AG04449 (cell line): ENCODE data around the gene HMX3.

Experiments
- CTCF ChIA-PET: fragments of 350-600 bp; formaldehyde crosslinking; extraction: SDS; loops from one replicate; lab custom pipeline; 2021; ENCODE audit warnings: antibody characterized with exemption; lab: Yijun Ruan, JAX
- POLR2A ChIA-PET: fragments of 400-600, 350-600 bp; formaldehyde crosslinking; extraction: SDS; loops from one replicate; lab custom pipeline; 2020; ENCODE audit warnings: antibody characterized with exemption, inconsistent platforms; lab: Yijun Ruan, JAX
- DNase-seq: peaks from one replicate; pipeline ENCODE4 v3.0.0-alpha.2; 2010; ENCODE audit warnings: low read depth, low spot score
- H3K4me3 ChIP-seq: 2 replicates; pipeline ENCODE4 v1.5.1; 2011; ENCODE audit warnings: low read depth, mild to moderate bottlenecking, control low read depth, low read length
- CTCF ChIP-seq: IDR thresholded peaks from one replicate; pipeline ENCODE4 v1.5.1; 2011; ENCODE audit warnings: mild to moderate bottlenecking, moderate library complexity, low read length, control low read depth, inconsistent platforms; ENCODE audit not compliant: insufficient read depth; ENCODE audit errors: missing control alignments

HMX3 gene

GRCh38 chr10:123158682-123159081, 22.9 kb downstream of the HMX3 start:
- CTCF ChIA-PET: interaction anchor here (1.0 kb wide), 1 partner anchor 26 kb away, joined by 3 read pairs; no protein-coding TSS in a partner anchor
- POLR2A ChIA-PET: no interaction called here
- no peak overlapping the region for H3K4me3 ChIP-seq
- TF ChIP-seq CTCF: no peak
- DNase-seq: no peak

GRCh38 chr10:123160311-123160980, 24.7 kb downstream of the HMX3 start:
- no peak overlapping the region for H3K4me3 ChIP-seq
- CTCF ChIA-PET: no interaction called here
- DNase-seq: no peak
- TF ChIP-seq CTCF: no peak
- POLR2A ChIA-PET: no interaction called here

- ChIA-PET CTCF (interaction anchor here (1.4 kb wide), 1 partner anchor 9 kb away, joined by 4 read pairs; no protein-coding TSS in a partner anchor), POLR2A (no interaction called here)
- DNase-seq: no peak
- no peak overlapping the region for H3K4me3 ChIP-seq
- no peak for TF ChIP-seq CTCF
Measured at GRCh38 chr10:123164319-123164718, 28.5 kb downstream of the HMX3 start.

GRCh38 chr10:123165445-123166072, 29.8 kb downstream of the HMX3 start:
- POLR2A ChIA-PET: no interaction called here
- DNase-seq: no peak

GRCh38 chr10:123166618-123167017, 30.8 kb downstream of the HMX3 start:
- CTCF ChIA-PET: no interaction called here

More at GRCh38 chr10:123165445-123166072, 29.8 kb downstream of the HMX3 start:
- TF ChIP-seq CTCF: no peak
- no peak overlapping the region for H3K4me3 ChIP-seq
- CTCF ChIA-PET: interaction anchor here (0.8 to 1.1 kb wide), 2 partner anchors 8 to 9 kb away, joined by 3 read pairs; no protein-coding TSS in a partner anchor

More at GRCh38 chr10:123166618-123167017, 30.8 kb downstream of the HMX3 start:
- no peak for TF ChIP-seq CTCF
- POLR2A ChIA-PET: no interaction called here
- DNase-seq: no peak
- H3K4me3 ChIP-seq: no peak overlapping the region
